B cell (primary cell): ENCODE data around the gene CYP2W1. TPM values are rescaled to one million over a fixed set of nuclear protein-coding genes. Genes with fewer than 3 reads are reported as not detected.

Source experiments
- ATAC-seq: fragments of 200-7000 bp; cut with Tn5 transposase; one replicate; pipeline ENCODE4 v1.10.0; 2021; ENCODE audit warnings: low read depth, mild to moderate bottlenecking, moderate number of reproducible peaks, moderate library complexity
- CTCF ChIA-PET: fragments of 350-600 bp; sonication (Branson Sonifier 250); formaldehyde crosslinking; loops from one replicate; lab custom pipeline; 2021; ENCODE audit warnings: antibody characterized with exemption, inconsistent platforms; lab: Charles Lee
- POLR2A ChIA-PET: fragments of 350-600 bp; sonication (Branson Sonifier 250); formaldehyde crosslinking; loops from one replicate; lab custom pipeline; 2021; ENCODE audit warnings: antibody characterized with exemption; lab: Charles Lee
- DNase-seq: peaks from one replicate; pipeline ENCODE4 v3.0.0; 2013
- H2AFZ ChIP-seq: 2 replicates; pipeline ENCODE4 v1.6.1; 2012; ENCODE audit warnings: mild to moderate bottlenecking, low read depth, low read length; ENCODE audit not compliant: insufficient read depth, poor library complexity, severe bottlenecking
- H3K27ac ChIP-seq, 2 donors: 1 replicate in 1 of 2; 2 replicates in 1 of 2; pipeline ENCODE4 v1.5.1; 2012 to 2013; ENCODE audit warnings: low read length in 2 of 2, mild to moderate bottlenecking in 2 of 2, moderate library complexity in 1 of 2
- H3K27me3 ChIP-seq, 4 experiments: fragments of 200-600 bp in 1 of 4; sonication (generic) in 1 of 4; replicated peaks in 1 of 4; 1 replicate in 2 of 4; 2 replicates in 2 of 4; pipeline versions ENCODE4 v1.6.1 to v1.7.0; 2013 to 2016; ENCODE audit warnings: low read length in 3 of 4, mild to moderate bottlenecking in 2 of 4, mixed read lengths in 1 of 4, moderate library complexity in 1 of 4; ENCODE audit not compliant: insufficient read depth in 4 of 4, control insufficient read depth in 3 of 4; ENCODE audit errors: control extremely low read depth in 1 of 4
- H3K36me3 ChIP-seq, 2 experiments: replicated peaks in 1 of 2; 1 replicate in 1 of 2; 2 replicates in 1 of 2; pipeline versions ENCODE4 v1.6.1 to v1.7.1; 2013; ENCODE audit warnings: low read length in 1 of 2; ENCODE audit not compliant: insufficient read depth in 2 of 2, control insufficient read depth in 1 of 2; ENCODE audit errors: control extremely low read depth in 1 of 2, extremely low read depth in 1 of 2
- H3K4me1 ChIP-seq, 2 donors: fragments of 200-600 bp in 1 of 2; sonication (generic) in 1 of 2; 1 replicate in 1 of 2; 2 replicates in 1 of 2; pipeline versions ENCODE4 v1.5.1 to v1.6.1; 2013 to 2017; ENCODE audit warnings: low read length in 2 of 2; ENCODE audit not compliant: control insufficient read depth in 2 of 2, insufficient read depth in 2 of 2
- H3K4me2 ChIP-seq: replicated peaks from 2 replicates; pipeline ENCODE3; 2012; ENCODE audit warnings: mild to moderate bottlenecking, low read depth, low read length; ENCODE audit not compliant: poor library complexity, severe bottlenecking
- H3K4me3 ChIP-seq, 5 experiments: fragments of 200-600 bp in 1 of 5; sonication (generic) in 1 of 5; 1 replicate in 3 of 5; 2 replicates in 2 of 5; pipeline versions ENCODE4 v1.5.1 to v1.7.0; 2011 to 2016; ENCODE audit warnings: low read length in 4 of 5, mild to moderate bottlenecking in 4 of 5, low read depth in 2 of 5, control low read depth in 1 of 5, moderate library complexity in 1 of 5; ENCODE audit not compliant: insufficient read depth in 1 of 5; ENCODE audit errors: control extremely low read depth in 1 of 5, extremely low read depth in 1 of 5
- H3K79me2 ChIP-seq: fragments of 200-600 bp; sonication (generic); one replicate; pipeline ENCODE4 v1.6.0; 2016; ENCODE audit warnings: low read length; ENCODE audit not compliant: control insufficient read depth, insufficient read depth
- H3K9ac ChIP-seq: fragments of 200-600 bp; sonication (generic); 2 replicates; pipeline ENCODE4 v1.6.1; 2017; ENCODE audit warnings: mild to moderate bottlenecking, low read length, moderate library complexity
- H3K9me3 ChIP-seq, 3 donors: one replicate each; pipeline versions ENCODE4 v1.6.1 to v1.7.1; 2013; ENCODE audit warnings: low read length in 2 of 3; ENCODE audit not compliant: control insufficient read depth in 2 of 3, insufficient read depth in 1 of 3; ENCODE audit errors: control extremely low read depth in 1 of 3
- H4K20me1 ChIP-seq: 2 replicates; pipeline ENCODE4 v1.6.0; 2012; ENCODE audit warnings: mild to moderate bottlenecking, low read length; ENCODE audit not compliant: insufficient read depth, control insufficient read depth, poor library complexity, severe bottlenecking
- H3K27ac Mint-ChIP-seq: one replicate; pipeline ENCODE4 v1.8.0; 2021; ENCODE audit warnings: mixed read lengths
- H3K27me3 Mint-ChIP-seq: one replicate; pipeline ENCODE4 v1.8.0; 2021; ENCODE audit warnings: mixed read lengths
- H3K4me1 Mint-ChIP-seq: one replicate; pipeline ENCODE4 v1.8.0; 2021; ENCODE audit warnings: mixed read lengths
- H3K4me3 Mint-ChIP-seq: one replicate; pipeline ENCODE4 v1.8.0; 2021; ENCODE audit warnings: mixed read lengths
- H3K9me3 Mint-ChIP-seq: one replicate; pipeline ENCODE4 v1.8.0; 2022; ENCODE audit warnings: mixed read lengths; ENCODE audit not compliant: insufficient read depth
- CTCF ChIP-seq: fragments of 200-600 bp; IDR thresholded peaks from one replicate; pipeline ENCODE4 v1.8.0; 2022; ENCODE audit warnings: antibody characterized with exemption, mild to moderate bottlenecking
- EZH2 ChIP-seq: IDR thresholded peaks from 2 replicates; pipeline ENCODE4 v1.6.1; 2012; ENCODE audit warnings: borderline replicate concordance, low read depth, mild to moderate bottlenecking, moderate library complexity, low read length; ENCODE audit not compliant: insufficient read depth, poor library complexity, severe bottlenecking
- WGBS: methylation state at CpG from one replicate; pipeline ENCODE4 v1.1.5; 2013; ENCODE audit warnings: missing lambda C conversion rate; ENCODE audit not compliant: insufficient coverage; 5-methylcytosine and 5-hydroxymethylcytosine counted together
- intact Hi-C: fragments of 100-400 bp; cut with micrococcal nuclease; formaldehyde crosslinking; loops from one replicate; pipeline ENCODE4 v1.10.0; 2022
- polyA plus RNA-seq: library from polyadenylated mRNA; depleted of rRNA; stranded (reverse); fragments of >200 nt; gene quantifications from 2 replicates; pipeline ENCODE4 v1.2.3, GENCODE V29; 2012
- total RNA-seq, 2 donors: library from RNA; stranded (reverse); fragments of 120-200 nt in 1 of 2; gene quantifications; 1 replicate in 1 of 2; 2 replicates in 1 of 2; pipeline versions ENCODE4 v1.2.3 to v1.2.4, GENCODE V29; 2013 to 2022

The CYP2W1 gene
- total and polyA plus RNA-seq, 2 donors (not counting 1 experiment from before 2014, with no cell fraction given), result not detected

GRCh38 chr7:963236-964078 is 19.5 kb upstream of the CYP2W1 start:
- peak; percentile 19 for ATAC-seq
- Histone ChIP-seq H3K4me2 (peak overlapping the region; percentile 68), H2AFZ (no peak overlapping the region), H3K9me3 (peaks cover 0 to 13% (median 0%) of the 10 kb centered on the region in 3 donors), H3K4me1 (peaks cover 17 to 31% of the 10 kb centered on the region in 2 donors), H3K4me3 (no peak overlapping the region), H3K9ac (peak overlapping the region; percentile 26), H3K27me3 (peaks cover 0 to 23% (median 0%) of the 10 kb centered on the region in 4 experiments), H3K36me3 (peaks cover 0 to 21% of the 10 kb centered on the region in 2 experiments), H3K79me2 (peaks cover 4% of the 10 kb centered on the region), H3K27ac (no peak overlapping the region), H4K20me1 (peaks cover 47% of the 10 kb centered on the region)
- H3K9me3 Mint-ChIP-seq, result no peaks in the 10 kb centered on the region
- no peak overlapping the region for H3K27ac Mint-ChIP-seq
- peak overlapping the region; percentile 33 for H3K4me3 Mint-ChIP-seq
- peak; percentile 59 for DNase-seq
- TF ChIP-seq CTCF (no peak), EZH2 (no peak)
- intact Hi-C loops, result no loop called here
- H3K27me3 Mint-ChIP-seq, result peaks cover 19% of the 10 kb centered on the region
- POLR2A ChIA-PET, result no interaction called here
- 16% methylated on average over 36 of the region's 37 CpGs for WGBS
- H3K4me1 Mint-ChIP-seq, result peaks cover 27% of the 10 kb centered on the region
- CTCF ChIA-PET, result no interaction called here
